OCI-LY1 (cell line): Measurements from ENCODE around the gene TKTL1.
"Not testable (repeated sequence)": the region's sequence is repeated elsewhere in the genome, so short reads cannot be mapped to it uniquely, and the experiment has no call there.

Experiments used
- H2AFZ ChIP-seq: fragments of 200-600 bp; sonication (generic), shearing (Covaris generic); 2 replicates; pipeline ENCODE4 v1.6.0; 2014; ENCODE audit warnings: antibody characterized with exemption, mild to moderate bottlenecking, low read length
- H3F3A ChIP-seq: fragments of 200-600 bp; sonication (generic), shearing (Covaris generic); 2 replicates; pipeline ENCODE4 v1.6.0; 2014; ENCODE audit warnings: mild to moderate bottlenecking, antibody characterized with exemption, low read length, moderate library complexity; ENCODE audit not compliant: insufficient read depth
- H3K27ac ChIP-seq: fragments of 200-600 bp; sonication (generic); 2 replicates; pipeline ENCODE4 v1.5.1; 2014; ENCODE audit warnings: low read length, mixed run types, mild to moderate bottlenecking, low read depth; ENCODE audit not compliant: poor library complexity, severe bottlenecking
- H3K27me3 ChIP-seq: fragments of 200-600 bp; sonication (generic); 2 replicates; pipeline ENCODE4 v1.6.0; 2014; ENCODE audit warnings: antibody characterized with exemption, mild to moderate bottlenecking, low read length, moderate library complexity; ENCODE audit not compliant: insufficient read depth
- H3K36me3 ChIP-seq: fragments of 200-600 bp; sonication (generic); 2 replicates; pipeline ENCODE4 v1.6.1; 2014; ENCODE audit warnings: mild to moderate bottlenecking, antibody characterized with exemption, low read length, moderate library complexity, mixed read lengths; ENCODE audit not compliant: insufficient read depth
- H3K4me1 ChIP-seq: fragments of 200-600 bp; sonication (generic); 2 replicates; pipeline ENCODE4 v1.5.1; 2014; ENCODE audit warnings: mild to moderate bottlenecking, low read length, moderate library complexity; ENCODE audit not compliant: insufficient read depth, severe bottlenecking
- H3K4me2 ChIP-seq: fragments of 200-600 bp; sonication (generic), shearing (Covaris generic); 2 replicates; pipeline ENCODE4 v1.6.1; 2014; ENCODE audit warnings: low read length
- H3K4me3 ChIP-seq: fragments of 200-600 bp; sonication (generic); 2 replicates; pipeline ENCODE4 v1.5.1; 2014; ENCODE audit warnings: low read length, low read depth, mild to moderate bottlenecking, mixed read lengths; ENCODE audit not compliant: poor library complexity, severe bottlenecking
- H3K79me2 ChIP-seq: fragments of 200-600 bp; shearing (Covaris generic); 2 replicates; pipeline ENCODE4 v1.6.1; 2016; ENCODE audit warnings: mixed run types, low read length, mixed read lengths; ENCODE audit not compliant: insufficient read depth
- H3K9ac ChIP-seq: fragments of 200-600 bp; sonication (generic), shearing (Covaris generic); 2 replicates; pipeline ENCODE4 v1.6.1; 2014; ENCODE audit warnings: mild to moderate bottlenecking, low read length, mixed read lengths
- H3K9me2 ChIP-seq: fragments of 200-600 bp; sonication (generic), shearing (Covaris generic); 2 replicates; pipeline ENCODE4 v1.6.1; 2014; ENCODE audit warnings: low read depth, mild to moderate bottlenecking, low read length, mixed read lengths
- H3K9me3 ChIP-seq: fragments of 200-600 bp; shearing (Covaris generic); 2 replicates; pipeline ENCODE4 v1.6.1; 2014; ENCODE audit warnings: low read length, mixed read lengths
- H4K20me1 ChIP-seq: fragments of 200-600 bp; sonication (generic), shearing (Covaris generic); 2 replicates; pipeline ENCODE4 v1.6.0; 2016; ENCODE audit warnings: mild to moderate bottlenecking, low read length; ENCODE audit not compliant: insufficient read depth
- EZH2 ChIP-seq: fragments of 200-600 bp; sonication (generic), shearing (Covaris generic); IDR thresholded peaks from 2 replicates; pipeline ENCODE4 v1.8.0; 2017; ENCODE audit warnings: borderline replicate concordance, mixed run types, mild to moderate bottlenecking, antibody characterized with exemption, low read length, moderate library complexity, mixed read lengths
- TF ChIP-seq, protein P1 (sequence below): fragments of 200-600 bp; sonication (generic), shearing (Covaris generic); IDR thresholded peaks from 2 replicates; pipeline ENCODE4 v1.5.1; 2017; ENCODE audit warnings: mild to moderate bottlenecking, antibody characterized with exemption, low read length, moderate library complexity, mixed read lengths

TKTL1 gene

DNA sequence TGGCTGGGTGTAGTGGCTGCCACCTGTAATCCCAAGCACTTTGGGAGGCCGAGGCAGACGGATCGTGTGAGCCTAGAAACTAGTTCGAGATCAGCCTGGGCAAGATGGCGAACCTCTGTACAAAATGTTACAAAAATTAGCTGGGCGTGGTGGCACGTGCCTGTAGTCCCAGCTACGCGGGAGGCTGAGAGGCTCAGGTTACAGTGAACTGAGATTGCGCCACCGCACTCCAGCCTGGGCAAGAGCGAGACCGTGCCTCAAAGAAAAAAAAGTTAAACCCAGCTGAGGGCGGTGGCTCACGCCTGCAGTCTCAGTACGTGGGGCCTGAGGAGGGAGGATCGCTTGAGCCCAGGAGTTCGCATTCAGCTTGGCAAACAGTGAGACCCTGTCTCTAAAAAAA, 1.1 kb downstream of the TKTL1 start:
- H3F3A ChIP-seq, result no peaks in the 10 kb centered on the region
- no peak overlapping the region for H3K4me2 ChIP-seq
- H3K9me2 ChIP-seq, result no peaks in the 10 kb centered on the region
- H3K4me3 ChIP-seq, result no peak overlapping the region
- no peak for TF ChIP-seq EZH2
- TF ChIP-seq, protein P1, sequence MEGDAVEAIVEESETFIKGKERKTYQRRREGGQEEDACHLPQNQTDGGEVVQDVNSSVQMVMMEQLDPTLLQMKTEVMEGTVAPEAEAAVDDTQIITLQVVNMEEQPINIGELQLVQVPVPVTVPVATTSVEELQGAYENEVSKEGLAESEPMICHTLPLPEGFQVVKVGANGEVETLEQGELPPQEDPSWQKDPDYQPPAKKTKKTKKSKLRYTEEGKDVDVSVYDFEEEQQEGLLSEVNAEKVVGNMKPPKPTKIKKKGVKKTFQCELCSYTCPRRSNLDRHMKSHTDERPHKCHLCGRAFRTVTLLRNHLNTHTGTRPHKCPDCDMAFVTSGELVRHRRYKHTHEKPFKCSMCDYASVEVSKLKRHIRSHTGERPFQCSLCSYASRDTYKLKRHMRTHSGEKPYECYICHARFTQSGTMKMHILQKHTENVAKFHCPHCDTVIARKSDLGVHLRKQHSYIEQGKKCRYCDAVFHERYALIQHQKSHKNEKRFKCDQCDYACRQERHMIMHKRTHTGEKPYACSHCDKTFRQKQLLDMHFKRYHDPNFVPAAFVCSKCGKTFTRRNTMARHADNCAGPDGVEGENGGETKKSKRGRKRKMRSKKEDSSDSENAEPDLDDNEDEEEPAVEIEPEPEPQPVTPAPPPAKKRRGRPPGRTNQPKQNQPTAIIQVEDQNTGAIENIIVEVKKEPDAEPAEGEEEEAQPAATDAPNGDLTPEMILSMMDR, result no peak
- no peak overlapping the region for H3K27ac ChIP-seq
- no peak overlapping the region for H3K9ac ChIP-seq
- H2AFZ ChIP-seq, result no peak overlapping the region
- no peaks in the 10 kb centered on the region for H3K9me3 ChIP-seq
- H3K36me3 ChIP-seq, result no peaks in the 10 kb centered on the region; the same call in 1 of the 2 replicates
- no peaks in the 10 kb centered on the region for H3K27me3 ChIP-seq
- H3K79me2 ChIP-seq, result no peaks in the 10 kb centered on the region
- H3K4me1 ChIP-seq, result no peaks in the 10 kb centered on the region
- no peaks in the 10 kb centered on the region for H4K20me1 ChIP-seq

GRCh38 chrX:154298312-154298711, 2.7 kb downstream of the TKTL1 start:
- TF ChIP-seq, protein P1, result no peak
- TF ChIP-seq EZH2, result no peak
- H3K9me2 ChIP-seq, result no peaks in the 10 kb centered on the region
- H2AFZ ChIP-seq, result no peak overlapping the region
- no peak overlapping the region for H3K9ac ChIP-seq
- no peaks in the 10 kb centered on the region for H3K9me3 ChIP-seq
- no peaks in the 10 kb centered on the region; the same call in 1 of the 2 replicates for H3K36me3 ChIP-seq
- H3K79me2 ChIP-seq, result no peaks in the 10 kb centered on the region
- H3K27me3 ChIP-seq, result no peaks in the 10 kb centered on the region
- no peak overlapping the region for H3K4me3 ChIP-seq
- no peaks in the 10 kb centered on the region for H4K20me1 ChIP-seq
- no peak overlapping the region for H3K27ac ChIP-seq
- H3F3A ChIP-seq, result no peaks in the 10 kb centered on the region
- no peak overlapping the region for H3K4me2 ChIP-seq
- H3K4me1 ChIP-seq, result no peaks in the 10 kb centered on the region

- Histone ChIP-seq H3K27ac (no peak overlapping the region), H2AFZ (no peak overlapping the region), H3K79me2 (no peaks in the 10 kb centered on the region), H3K4me1 (no peaks in the 10 kb centered on the region), H3K36me3 (no peaks in the 10 kb centered on the region), H3K27me3 (no peaks in the 10 kb centered on the region), H3K9ac (no peak overlapping the region), H3K4me2 (no peak overlapping the region), H3K9me2 (no peaks in the 10 kb centered on the region), H3F3A (no peaks in the 10 kb centered on the region), H3K9me3 (no peaks in the 10 kb centered on the region), H3K4me3 (no peak overlapping the region), H4K20me1 (no peaks in the 10 kb centered on the region)
- TF ChIP-seq, protein P1, result no peak
- no peak for TF ChIP-seq EZH2
Observed at GRCh38 chrX:154300816-154301215, 5.2 kb downstream of the TKTL1 start.

GRCh38 chrX:154302998-154303397, 7.4 kb downstream of the TKTL1 start:
- H3K4me1 ChIP-seq, H3K79me2 ChIP-seq, H2AFZ ChIP-seq, H3F3A ChIP-seq, H3K9ac ChIP-seq, H3K27ac ChIP-seq, H3K27me3 ChIP-seq, H3K4me3 ChIP-seq, H3K9me3 ChIP-seq, H4K20me1 ChIP-seq, H3K36me3 ChIP-seq, H3K4me2 ChIP-seq, H3K9me2 ChIP-seq: not testable (repeated sequence)
